ENCODE measurements around the gene RADX. TPM values are rescaled to one million over a fixed set of nuclear protein-coding genes. Genes with fewer than 3 reads are reported as not detected.

RADX gene
- total RNA-seq, 1 experiment from 2014 or later = 0.18 TPM

DNA sequence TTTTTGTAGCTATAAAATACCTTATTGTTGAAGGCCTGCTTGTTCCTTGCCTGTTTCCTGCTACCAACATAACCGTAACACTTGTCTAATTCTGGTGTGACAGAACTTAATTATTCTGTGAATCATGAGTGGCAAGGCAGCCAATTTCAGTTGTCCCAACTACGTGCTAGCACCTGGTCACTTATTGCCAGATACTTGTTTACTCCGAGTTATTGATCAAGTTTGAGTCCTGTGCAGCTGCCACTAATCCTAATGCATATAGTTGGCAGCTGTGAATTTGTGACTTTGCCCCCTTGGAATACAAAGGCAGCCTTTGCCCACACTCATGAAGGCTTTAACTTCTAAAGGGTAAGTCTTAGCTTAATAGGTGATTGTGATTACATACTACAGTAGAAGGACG lies 106.9 kb downstream of the RADX start:
- DNase-seq (no peak), ATAC-seq (no peak)
- TF ChIP-seq EZH2phosphoT487 (IDR thresholded peaks at IDR 0.05; ENCODE audit: borderline replicate concordance, low read length) (no peak), EZH2 (IDR thresholded peaks at IDR 0.05; ENCODE audit: low read length, unreplicated experiment) (no peak)
- TF ChIP-seq, protein P1, sequence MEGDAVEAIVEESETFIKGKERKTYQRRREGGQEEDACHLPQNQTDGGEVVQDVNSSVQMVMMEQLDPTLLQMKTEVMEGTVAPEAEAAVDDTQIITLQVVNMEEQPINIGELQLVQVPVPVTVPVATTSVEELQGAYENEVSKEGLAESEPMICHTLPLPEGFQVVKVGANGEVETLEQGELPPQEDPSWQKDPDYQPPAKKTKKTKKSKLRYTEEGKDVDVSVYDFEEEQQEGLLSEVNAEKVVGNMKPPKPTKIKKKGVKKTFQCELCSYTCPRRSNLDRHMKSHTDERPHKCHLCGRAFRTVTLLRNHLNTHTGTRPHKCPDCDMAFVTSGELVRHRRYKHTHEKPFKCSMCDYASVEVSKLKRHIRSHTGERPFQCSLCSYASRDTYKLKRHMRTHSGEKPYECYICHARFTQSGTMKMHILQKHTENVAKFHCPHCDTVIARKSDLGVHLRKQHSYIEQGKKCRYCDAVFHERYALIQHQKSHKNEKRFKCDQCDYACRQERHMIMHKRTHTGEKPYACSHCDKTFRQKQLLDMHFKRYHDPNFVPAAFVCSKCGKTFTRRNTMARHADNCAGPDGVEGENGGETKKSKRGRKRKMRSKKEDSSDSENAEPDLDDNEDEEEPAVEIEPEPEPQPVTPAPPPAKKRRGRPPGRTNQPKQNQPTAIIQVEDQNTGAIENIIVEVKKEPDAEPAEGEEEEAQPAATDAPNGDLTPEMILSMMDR (conservative IDR thresholded peaks at IDR 0.05; ENCODE audit: low read depth, low read length) = no peak
- no peak overlapping the region for H3K9ac ChIP-seq (ENCODE audit: low read length)
- POLR2A ChIA-PET (ENCODE audit: unreplicated experiment) = no interaction called here
- no peaks in the 10 kb centered on the region for H3K9me3 ChIP-seq (ENCODE audit: low read length)
- H3K79me2 ChIP-seq (ENCODE audit: low read length) = no peaks in the 10 kb centered on the region
- peaks cover 31% of the 10 kb centered on the region for H3K27me3 ChIP-seq (ENCODE audit: low read length)
- H3K4me1 ChIP-seq (ENCODE audit: insufficient read depth, low read length) = no peaks in the 10 kb centered on the region
- no peak overlapping the region for H3K4me2 ChIP-seq (ENCODE audit: low read length)
- H2AFZ ChIP-seq (ENCODE audit: low read length) = no peak overlapping the region
- no peaks in the 10 kb centered on the region for H3K9me2 ChIP-seq (replicated peaks; ENCODE audit: low read length)
- H3K36me3 ChIP-seq (ENCODE audit: low read depth, low read length) = no peaks in the 10 kb centered on the region
- no peaks in the 10 kb centered on the region for H4K20me1 ChIP-seq (ENCODE audit: low read length)
- no peak overlapping the region for H3K4me3 ChIP-seq (ENCODE audit: low read length)
- intact Hi-C loops (cut with micrococcal nuclease) = no loop called here
- no TSS peak for BruUV-seq (replicated peaks)
- CTCF ChIA-PET = no interaction called here
- no peak overlapping the region for H3K27ac ChIP-seq (ENCODE audit: low read length)
- H3F3A ChIP-seq (ENCODE audit: low read length, unreplicated experiment) = no peaks in the 10 kb centered on the region

DNA sequence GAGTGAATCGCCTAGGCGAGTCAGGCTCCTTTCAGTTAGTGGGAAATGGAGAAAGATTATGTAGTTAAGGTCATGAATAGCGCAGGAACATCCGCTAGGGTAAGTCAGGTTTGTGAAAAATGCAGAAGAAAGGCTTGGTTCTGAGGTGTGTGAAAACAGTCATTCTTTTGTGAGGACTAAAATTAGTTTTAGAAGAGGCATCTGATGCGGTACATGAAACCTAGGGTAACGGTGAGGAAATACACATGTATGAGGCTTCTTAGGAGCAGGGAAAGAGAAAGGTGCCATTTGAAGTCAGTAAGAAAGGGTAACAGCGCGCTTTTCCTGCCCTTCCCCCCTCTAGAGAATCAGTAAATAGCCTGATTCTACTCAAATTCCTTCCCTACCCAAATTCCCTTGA lies 114.2 kb downstream of the RADX start:
- BruUV-seq (replicated peaks) = no TSS peak
- peaks cover 4% of the 10 kb centered on the region; the same call in 1 of the 2 replicates for H3K4me1 ChIP-seq (ENCODE audit: insufficient read depth, low read length)
- H3K27me3 ChIP-seq (ENCODE audit: low read length) = peaks cover 68% of the 10 kb centered on the region
- H3K4me2 ChIP-seq (ENCODE audit: low read length) = peak overlapping the region; percentile 76
- H3K79me2 ChIP-seq (ENCODE audit: low read length) = no peaks in the 10 kb centered on the region
- intact Hi-C loops (cut with micrococcal nuclease) = no loop called here
- H3K9ac ChIP-seq (ENCODE audit: low read length) = no peak overlapping the region
- ATAC-seq (peak; percentile 31; the same call in 1 of the 2 replicates), DNase-seq (no peak)
- H3F3A ChIP-seq (ENCODE audit: low read length, unreplicated experiment) = no peaks in the 10 kb centered on the region
- no peaks in the 10 kb centered on the region for H4K20me1 ChIP-seq (ENCODE audit: low read length)
- H3K4me3 ChIP-seq (ENCODE audit: low read length) = peak overlapping the region; percentile 58; the same call in 1 of the 2 replicates
- H3K9me2 ChIP-seq (replicated peaks; ENCODE audit: low read length) = no peaks in the 10 kb centered on the region
- no peaks in the 10 kb centered on the region for H3K36me3 ChIP-seq (ENCODE audit: low read depth, low read length)
- H2AFZ ChIP-seq (ENCODE audit: low read length) = peak overlapping the region; percentile 65
- ChIA-PET POLR2A (ENCODE audit: unreplicated experiment) (interaction anchor here (0.6 kb wide), 1 partner anchor 107 kb away, joined by 4 read pairs; no protein-coding TSS in a partner anchor), CTCF (no interaction called here)
- no peaks in the 10 kb centered on the region for H3K9me3 ChIP-seq (ENCODE audit: low read length)
- no peak overlapping the region for H3K27ac ChIP-seq (ENCODE audit: low read length)
- TF ChIP-seq EZH2phosphoT487 (IDR thresholded peaks at IDR 0.05; ENCODE audit: borderline replicate concordance, low read length) (no peak), EZH2 (IDR thresholded peaks at IDR 0.05; ENCODE audit: low read length, unreplicated experiment) (no peak)
- TF ChIP-seq, protein P1 (conservative IDR thresholded peaks at IDR 0.05; ENCODE audit: low read depth, low read length) = no peak
